Head of caudate nucleus (tissue), 42 donors: Measurements from ENCODE around the gene CHP2.
A peak's percentile ranks its signal among the peaks of the same experiment; 100 is the strongest.
"Not testable (repeated sequence)": the region's sequence is repeated elsewhere in the genome, so short reads cannot be mapped to it uniquely, and the experiment has no call there.

ENCODE experiments used
- DNase-seq, 42 donors: peaks; one replicate each; pipeline versions ENCODE4 v3.0.0 to v3.0.0-alpha.2; 2020 to 2021; ENCODE audit warnings: mixed read lengths in 7 of 42
- intact Hi-C: fragments of 100-400 bp; cut with DNase I; formaldehyde crosslinking; loops from one replicate; pipeline ENCODE4 v1.15.0; 2022

CHP2 gene

GRCh38 chr16:23754594-23755483, at the start of gene CHP2:
Gene CHP2, plus strand, starts transcription at chr16:23755026. Its CDS starts 24 bp downstream, at chr16:23755050.
- DNase-seq = peak in 19 of 42 donors; percentile 7 to 47 (median 24)
- intact Hi-C loops = no loop called here

GRCh38 chr16:23705517-23705902, 49.3 kb upstream of the CHP2 start:
- no peak for DNase-seq

GRCh38 chr16:23706439-23706838, 48.4 kb upstream of the CHP2 start:
- no peak for DNase-seq
- intact Hi-C loops = no loop called here

More at GRCh38 chr16:23705517-23705902, 49.3 kb upstream of the CHP2 start:
- intact Hi-C loops = no loop called here

- DNase-seq = no peak
- intact Hi-C loops = no loop called here
These were observed 45.3 kb upstream of the CHP2 start for GRCh38 chr16:23709536-23709935.

GRCh38 chr16:23710008-23710407, 44.8 kb upstream of the CHP2 start:
- intact Hi-C loops = no loop called here
- DNase-seq = no peak

GRCh38 chr16:23710504-23710903, 44.3 kb upstream of the CHP2 start:
- intact Hi-C loops = no loop called here
- DNase-seq = no peak

GRCh38 chr16:23711785-23712184, 43.0 kb upstream of the CHP2 start:
- DNase-seq = no peak
- intact Hi-C loops = no loop called here

GRCh38 chr16:23712976-23713375, 41.9 kb upstream of the CHP2 start, which contains the start of gene ERN2:
Gene ERN2, minus strand, starts transcription at chr16:23713222. Its CDS starts 35 bp downstream, at chr16:23713187.
- intact Hi-C loops = no loop called here
- no peak for DNase-seq

GRCh38 chr16:23716484-23716883, 38.3 kb upstream of the CHP2 start:
- DNase-seq = no peak
- intact Hi-C loops = no loop called here

- intact Hi-C loops, DNase-seq: not testable (repeated sequence)
These were observed 32.1 kb upstream of the CHP2 start for GRCh38 chr16:23722613-23723240.

- intact Hi-C loops = no loop called here
- no peak for DNase-seq
These were observed 30.6 kb upstream of the CHP2 start for GRCh38 chr16:23724096-23724784.

- DNase-seq = no peak
- intact Hi-C loops = no loop called here
These were observed 30.1 kb upstream of the CHP2 start for GRCh38 chr16:23724785-23725131.

- DNase-seq = no peak
- intact Hi-C loops = no loop called here
These were observed 28.1 kb upstream of the CHP2 start for GRCh38 chr16:23726710-23727109.

GRCh38 chr16:23728112-23728477, 26.7 kb upstream of the CHP2 start:
- DNase-seq = no peak
- intact Hi-C loops = no loop called here

GRCh38 chr16:23729503-23730424, 25.1 kb upstream of the CHP2 start:
- no peak for DNase-seq
- intact Hi-C loops = loop anchor here (10.0 kb wide), 1 partner anchor 305 kb away; no protein-coding TSS in a partner anchor

- intact Hi-C loops = loop anchor here (10.0 kb wide), 1 partner anchor 300 kb away; no protein-coding TSS in a partner anchor
These were observed 20.5 kb upstream of the CHP2 start for GRCh38 chr16:23734176-23734893.

GRCh38 chr16:23737423-23738028, 17.3 kb upstream of the CHP2 start:
- intact Hi-C loops = loop anchor here (10.0 kb wide), 1 partner anchor 297 kb away; no protein-coding TSS in a partner anchor
- DNase-seq = not testable (repeated sequence)

More at GRCh38 chr16:23734176-23734893, 20.5 kb upstream of the CHP2 start:
- DNase-seq = peak in 1 of 42 donors; percentile 2
